LNCAP (cell line): ENCODE measurements around the gene NCKAP5L.

Experiments
- CTCF ChIP-seq: fragments of 450-650 bp; IDR thresholded peaks from 2 replicates; pipeline ENCODE4 v1.5.1; 2017; ENCODE audit warnings: mild to moderate bottlenecking

The NCKAP5L gene

GRCh38 chr12:49783917-49784676, 44.1 kb downstream of the NCKAP5L start:
- TF ChIP-seq CTCF, result no peak

GRCh38 chr12:49779581-49779980, 48.6 kb downstream of the NCKAP5L start:
- TF ChIP-seq CTCF, result no peak

GRCh38 chr12:49777800-49778748, 50.1 kb downstream of the NCKAP5L start:
- peak; percentile 94 for TF ChIP-seq CTCF

- no peak for TF ChIP-seq CTCF
Measured at GRCh38 chr12:49777341-49777740, 50.9 kb downstream of the NCKAP5L start.

- no peak for TF ChIP-seq CTCF
Measured at GRCh38 chr12:49776858-49777257, 51.4 kb downstream of the NCKAP5L start.

GRCh38 chr12:49776413-49776812, 51.8 kb downstream of the NCKAP5L start:
- TF ChIP-seq CTCF, result peak; percentile 77

GRCh38 chr12:49767333-49767732, 60.9 kb downstream of the NCKAP5L start:
- TF ChIP-seq CTCF, result no peak
